ENCODE results near the gene FBXO30. TPM values are rescaled to one million over a fixed set of nuclear protein-coding genes. Genes with fewer than 3 reads are reported as not detected.

Gene FBXO30
- total RNA-seq, 4 donors from 2014 or later, result 8.6 to 38.3 (median 17.7) TPM

- Histone ChIP-seq H3K4me1 (peaks cover 30 to 36% of the 10 kb centered on the region in 2 donors), H3K27me3 (no peaks in the 10 kb centered on the region), H3K27ac (peak overlapping the region; percentile 47 to 59 (median 57)), H3K36me3 (no peaks in the 10 kb centered on the region), H3K4me3 (no peak overlapping the region), H3K9me3 (no peaks in the 10 kb centered on the region)
- DNase-seq (no peak), ATAC-seq (peak in 1 of 2 donors; percentile 24)
- TF ChIP-seq, protein P1, sequence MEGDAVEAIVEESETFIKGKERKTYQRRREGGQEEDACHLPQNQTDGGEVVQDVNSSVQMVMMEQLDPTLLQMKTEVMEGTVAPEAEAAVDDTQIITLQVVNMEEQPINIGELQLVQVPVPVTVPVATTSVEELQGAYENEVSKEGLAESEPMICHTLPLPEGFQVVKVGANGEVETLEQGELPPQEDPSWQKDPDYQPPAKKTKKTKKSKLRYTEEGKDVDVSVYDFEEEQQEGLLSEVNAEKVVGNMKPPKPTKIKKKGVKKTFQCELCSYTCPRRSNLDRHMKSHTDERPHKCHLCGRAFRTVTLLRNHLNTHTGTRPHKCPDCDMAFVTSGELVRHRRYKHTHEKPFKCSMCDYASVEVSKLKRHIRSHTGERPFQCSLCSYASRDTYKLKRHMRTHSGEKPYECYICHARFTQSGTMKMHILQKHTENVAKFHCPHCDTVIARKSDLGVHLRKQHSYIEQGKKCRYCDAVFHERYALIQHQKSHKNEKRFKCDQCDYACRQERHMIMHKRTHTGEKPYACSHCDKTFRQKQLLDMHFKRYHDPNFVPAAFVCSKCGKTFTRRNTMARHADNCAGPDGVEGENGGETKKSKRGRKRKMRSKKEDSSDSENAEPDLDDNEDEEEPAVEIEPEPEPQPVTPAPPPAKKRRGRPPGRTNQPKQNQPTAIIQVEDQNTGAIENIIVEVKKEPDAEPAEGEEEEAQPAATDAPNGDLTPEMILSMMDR (IDR thresholded peaks at IDR 0.05 in 4 of 5, conservative IDR thresholded peaks at IDR 0.05 in 1 of 5), result no peak
- TF ChIP-seq POLR2A (IDR thresholded peaks at IDR 0.05), result no peak
- intact Hi-C loops (cut with DNase I; ENCODE audit: low total_unique reads), result no loop called here
- in situ Hi-C loops (cut with MboI; ENCODE audit: low sequenced_read_pairs in 4 of 4), result loop anchor here (5.0 to 25.0 kb wide), 5 partner anchors 81 to 1394 kb away; partner anchors contain the start of genes EPM2A (in 3 of the 4), SHPRH (in 1 of the 4) and STXBP5 (in 1 of the 4)
Observed at GRCh38 chr6:145818796-145819195, 4.2 kb upstream of the FBXO30 start.

DNA sequence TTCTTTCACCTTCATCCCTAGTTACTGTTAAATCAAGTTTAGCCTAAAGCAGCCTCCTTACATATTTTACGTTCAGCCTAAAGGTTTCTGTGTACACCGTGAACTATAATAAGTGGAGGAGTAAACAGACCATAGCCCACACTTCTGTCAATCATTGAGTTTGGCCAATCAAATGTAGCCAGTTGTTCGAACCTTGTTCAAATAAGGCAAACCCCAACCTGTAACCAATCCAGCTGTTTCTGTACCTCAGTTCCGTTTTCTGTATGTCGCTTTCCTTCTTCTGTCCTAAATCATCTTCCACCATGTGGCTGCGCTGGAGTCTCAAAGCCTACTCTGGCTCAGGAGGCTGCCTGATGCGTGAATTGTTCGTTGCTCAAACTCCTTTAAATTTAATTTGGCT is 1.8 kb upstream of the FBXO30 start:
- peaks cover 30 to 41% of the 10 kb centered on the region in 2 donors for H3K4me1 ChIP-seq
- H3K36me3 ChIP-seq, result no peaks in the 10 kb centered on the region
- H3K27me3 ChIP-seq, result no peaks in the 10 kb centered on the region
- peak overlapping the region; percentile 91 to 99 (median 94) for H3K27ac ChIP-seq
- peak overlapping the region in 1 of 4 donors; percentile 76 for H3K4me3 ChIP-seq
- in situ Hi-C loops (cut with MboI; ENCODE audit: low sequenced_read_pairs in 4 of 4) (loop anchor here (5.0 to 25.0 kb wide), 5 partner anchors 79 to 1396 kb away; partner anchors contain the start of genes EPM2A (in 3 of the 4), SHPRH (in 1 of the 4) and STXBP5 (in 1 of the 4)), intact Hi-C loops (cut with DNase I; ENCODE audit: low total_unique reads) (no loop called here)
- ATAC-seq, result no peak
- no peak for DNase-seq
- H3K9me3 ChIP-seq, result no peaks in the 10 kb centered on the region
- no peak for TF ChIP-seq POLR2A (IDR thresholded peaks at IDR 0.05)
- TF ChIP-seq, protein P1 (IDR thresholded peaks at IDR 0.05 in 4 of 5, conservative IDR thresholded peaks at IDR 0.05 in 1 of 5), result no peak

DNA sequence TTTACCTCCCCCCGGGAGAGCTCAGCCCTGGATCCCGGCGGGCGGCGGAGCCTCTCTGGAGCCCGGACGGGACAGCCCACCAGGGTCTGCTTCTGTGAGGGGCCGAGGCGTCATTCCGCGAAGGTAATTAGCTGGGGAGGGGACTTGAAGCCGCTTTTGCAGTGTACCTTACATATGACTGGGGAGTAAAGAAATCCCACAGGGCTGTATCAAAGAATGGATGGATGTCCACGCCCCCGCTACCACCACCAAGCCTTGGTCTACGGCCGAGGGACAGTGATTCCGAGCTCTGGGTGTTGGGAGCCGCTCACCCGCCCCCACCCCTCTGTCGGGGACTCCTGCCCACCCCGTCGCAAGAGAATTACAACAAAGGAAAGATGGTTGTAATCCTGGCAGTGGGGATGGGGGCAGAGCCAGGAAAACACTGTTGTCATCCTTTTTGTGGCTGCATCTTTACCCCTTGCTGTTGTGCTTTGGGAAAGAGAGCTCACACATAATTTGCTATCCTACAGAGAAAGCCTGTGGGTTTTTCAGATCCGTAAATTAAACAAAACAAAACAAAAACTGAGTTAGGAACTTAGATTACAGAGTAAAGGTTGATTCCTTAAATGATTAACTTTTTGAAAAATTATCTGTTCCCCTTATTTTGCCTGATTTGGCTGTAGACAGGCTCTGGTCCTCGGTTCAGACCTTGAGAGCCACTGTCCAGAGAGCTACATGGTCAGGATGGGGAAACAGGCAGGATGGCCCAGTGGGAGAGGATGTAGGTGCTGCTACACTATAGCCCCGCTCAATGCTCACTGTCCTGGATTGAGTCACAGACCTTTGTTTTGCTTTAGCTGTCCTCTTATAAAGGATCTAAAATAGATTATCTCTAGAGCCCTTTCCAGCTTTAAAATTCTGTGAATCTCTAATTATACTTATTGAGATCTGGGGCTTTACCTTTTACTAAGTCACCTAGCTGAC is 997 bp upstream of the FBXO30 start:
- ATAC-seq (peak; percentile 6 to 12), DNase-seq (no peak)
- Histone ChIP-seq H3K27me3 (no peaks in the 10 kb centered on the region), H3K36me3 (no peaks in the 10 kb centered on the region), H3K4me1 (peaks cover 38 to 49% of the 10 kb centered on the region in 2 donors), H3K9me3 (no peaks in the 10 kb centered on the region), H3K4me3 (peak overlapping the region; percentile 76 to 95 (median 84)), H3K27ac (peak overlapping the region; percentile 91 to 99 (median 94))
- TF ChIP-seq POLR2A (IDR thresholded peaks at IDR 0.05), result no peak
- TF ChIP-seq, protein P1 (IDR thresholded peaks at IDR 0.05 in 4 of 5, conservative IDR thresholded peaks at IDR 0.05 in 1 of 5), result peak in 1 of 5 experiments; percentile 8
- intact Hi-C loops (cut with DNase I; ENCODE audit: low total_unique reads), result no loop called here
- in situ Hi-C loops (cut with MboI; ENCODE audit: low sequenced_read_pairs in 4 of 4), result loop anchor here (5.0 to 25.0 kb wide), 5 partner anchors 78 to 1397 kb away; partner anchors contain the start of genes EPM2A (in 3 of the 4), SHPRH (in 1 of the 4) and STXBP5 (in 1 of the 4)

DNA sequence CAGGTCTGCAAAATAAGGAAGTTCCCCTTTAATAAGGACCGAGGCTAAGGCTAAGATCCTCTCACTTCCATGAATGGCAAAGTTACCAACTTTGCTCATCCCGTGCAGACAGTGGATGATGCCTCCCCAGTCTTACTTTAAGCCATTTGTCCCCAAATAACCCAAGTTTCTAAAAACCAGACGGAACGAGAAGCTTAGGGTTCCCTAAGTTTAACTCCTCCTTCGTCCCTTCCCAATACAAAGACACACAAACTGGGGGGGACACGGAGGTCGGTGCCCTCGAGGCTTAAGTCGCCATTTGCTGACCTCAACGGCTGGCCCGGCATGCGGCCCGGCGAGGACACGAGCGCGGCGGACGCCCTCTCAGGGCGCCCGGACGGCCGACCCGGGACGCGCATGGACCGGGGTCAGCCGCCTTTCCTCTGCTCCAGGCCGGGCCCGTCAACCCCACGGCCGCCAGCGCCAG is 527 bp downstream of the FBXO30 start:
- intact Hi-C loops (cut with DNase I; ENCODE audit: low total_unique reads) (loop anchor here (1.0 to 5.0 kb wide), 4 partner anchors 79 to 728 kb away; partner anchors contain the start of genes EPM2A, RAB32 and SHPRH), in situ Hi-C loops (cut with MboI; ENCODE audit: low sequenced_read_pairs in 4 of 4) (loop anchor here (10.0 to 25.0 kb wide), 4 partner anchors 79 to 1398 kb away; partner anchors contain the start of genes EPM2A (in 2 of the 4), SHPRH (in 1 of the 4) and STXBP5 (in 1 of the 4))
- H3K4me3 ChIP-seq, result peak overlapping the region; percentile 76 to 95 (median 84)
- DNase-seq (peak; percentile 12 to 42), ATAC-seq (peak; percentile 45 to 46)
- H3K27me3 ChIP-seq, result no peaks in the 10 kb centered on the region
- H3K9me3 ChIP-seq, result no peaks in the 10 kb centered on the region
- peaks cover 52 to 54% of the 10 kb centered on the region in 2 donors for H3K4me1 ChIP-seq
- peak overlapping the region; percentile 91 to 99 (median 94) for H3K27ac ChIP-seq
- TF ChIP-seq, protein P1 (IDR thresholded peaks at IDR 0.05 in 4 of 5, conservative IDR thresholded peaks at IDR 0.05 in 1 of 5), result no peak
- no peak for TF ChIP-seq POLR2A (IDR thresholded peaks at IDR 0.05)
- H3K36me3 ChIP-seq, result no peaks in the 10 kb centered on the region
